IMR-90 (cell line): ENCODE measurements around the gene ARHGEF40.

Source experiments
- CEBPB ChIP-seq: IDR thresholded peaks from 2 replicates; pipeline ENCODE4 v1.6.1; 2012; ENCODE audit warnings: low read depth, low read length, improper control_type of control experiment
- CTCF ChIP-seq: conservative IDR thresholded peaks from 2 replicates; pipeline ENCODE4 v1.5.1; 2012; ENCODE audit warnings: mild to moderate bottlenecking, low read depth, low read length, improper control_type of control experiment
- MAFK ChIP-seq: IDR thresholded peaks from 2 replicates; pipeline ENCODE4 v1.6.1; 2012; ENCODE audit warnings: low read depth, low read length, improper control_type of control experiment
- MAZ ChIP-seq: IDR thresholded peaks from 2 replicates; pipeline ENCODE4 v1.6.1; 2012; ENCODE audit warnings: low read depth, mild to moderate bottlenecking, low read length, improper control_type of control experiment, moderate library complexity, borderline replicate concordance
- POLR2A ChIP-seq: IDR thresholded peaks from 2 replicates; pipeline ENCODE4 v1.6.1; 2012; ENCODE audit warnings: mild to moderate bottlenecking, low read depth, low read length
- RFX5 ChIP-seq: IDR thresholded peaks from 2 replicates; pipeline ENCODE4 v1.8.0; 2012; ENCODE audit warnings: low read depth, mild to moderate bottlenecking, low read length, moderate library complexity
- SMC3 ChIP-seq: fragments of 150-350 bp; IDR thresholded peaks from 2 replicates; pipeline ENCODE4 v1.6.1; 2016; ENCODE audit warnings: low read depth, mild to moderate bottlenecking, antibody characterized with exemption, low read length, moderate library complexity

DNA sequence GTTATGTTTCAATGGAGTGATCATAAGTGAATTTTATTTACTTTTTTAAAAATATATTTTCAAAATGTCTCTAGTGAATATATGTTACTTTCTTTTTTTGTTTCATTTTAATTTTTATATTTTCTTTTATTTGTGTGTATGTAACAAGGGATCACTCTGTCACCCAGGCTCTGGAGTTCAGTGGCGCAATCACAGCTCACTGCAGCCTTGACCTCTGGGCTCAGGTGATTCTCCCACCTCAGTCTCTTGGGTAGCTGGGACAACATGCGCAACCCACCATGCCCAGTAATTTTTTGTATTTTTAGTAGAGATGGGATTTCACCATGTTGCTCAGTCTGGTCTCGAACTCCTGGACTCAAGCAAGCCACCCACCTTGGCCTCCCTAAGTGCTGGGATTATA lies 48.8 kb downstream of the ARHGEF40 start:
- TF ChIP-seq CTCF: no peak
- no peak for TF ChIP-seq POLR2A
- no peak for TF ChIP-seq MAFK
- no peak for TF ChIP-seq SMC3
- no peak for TF ChIP-seq MAZ
- TF ChIP-seq CEBPB: no peak
- TF ChIP-seq RFX5: no peak
